ENCODE data around the gene ADAM12. TPM values are rescaled to one million over a fixed set of nuclear protein-coding genes. Genes with fewer than 3 reads are reported as not detected.

The ADAM12 gene
- polyA plus RNA-seq, 1 of the 3 experiments (the other 2 are of a cell fraction): 25.0 TPM

DNA sequence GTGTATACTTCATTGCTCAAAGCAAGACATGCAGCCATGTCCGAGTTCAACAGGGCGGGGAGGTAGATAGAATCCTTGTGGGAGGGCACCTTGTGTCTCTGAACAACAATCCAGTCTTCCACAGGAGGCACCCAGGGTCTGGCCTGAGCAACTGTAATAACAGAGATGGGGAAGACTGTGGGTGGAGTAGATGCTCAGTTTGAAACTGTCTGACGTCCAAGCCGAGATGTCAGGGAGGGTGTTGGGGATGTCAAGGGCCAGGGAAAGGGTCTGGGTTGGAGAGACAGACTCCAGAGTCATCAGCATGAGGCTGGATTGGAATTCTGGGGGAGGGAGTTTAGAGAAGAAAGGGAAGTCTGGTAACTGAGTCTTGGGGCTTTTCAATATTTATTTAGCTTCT, 403.9 kb downstream of the ADAM12 start:
- Histone ChIP-seq H3F3A (replicated peaks; ENCODE audit: insufficient read depth) (no peaks in the 10 kb centered on the region), H3K27ac (ENCODE audit: low read depth in 2 of 2, low read length in 1 of 2) (no peak overlapping the region), H3K9me3 (no peaks in the 10 kb centered on the region), H3K4me1 (ENCODE audit: control insufficient read depth in 1 of 2, insufficient read depth in 2 of 2, low read depth in 1 of 2, low read length in 1 of 2) (peaks cover 0 to 7% of the 10 kb centered on the region in 2 experiments; a peak in 3 of 4 replicates), H3K27me3 (ENCODE audit: insufficient read depth) (no peaks in the 10 kb centered on the region), H3K4me3 (ENCODE audit: low read depth in 2 of 2, low read length in 1 of 2) (no peak overlapping the region), H3K79me2 (ENCODE audit: insufficient read depth) (no peaks in the 10 kb centered on the region), H3K36me3 (replicated peaks in 1 of 2; ENCODE audit: control insufficient read depth in 1 of 2, insufficient read depth in 2 of 2, low read length in 1 of 2) (no peaks in the 10 kb centered on the region), H3K4me2 (no peak overlapping the region), H3K9ac (no peak overlapping the region), H4K20me1 (ENCODE audit: insufficient read depth) (no peaks in the 10 kb centered on the region), H2AFZ (ENCODE audit: low read depth) (no peak overlapping the region), H3K9me2 (no peaks in the 10 kb centered on the region)
- DNase-seq: no peak
- ChIA-PET POLR2A (no interaction called here), CTCF (interaction anchor here (1.7 to 3.9 kb wide), 3 partner anchors 403 to 519 kb away, joined by 7 to 36 read pairs (median 24); partner anchors contain the start of gene ADAM12)
- TF ChIP-seq, protein P1, sequence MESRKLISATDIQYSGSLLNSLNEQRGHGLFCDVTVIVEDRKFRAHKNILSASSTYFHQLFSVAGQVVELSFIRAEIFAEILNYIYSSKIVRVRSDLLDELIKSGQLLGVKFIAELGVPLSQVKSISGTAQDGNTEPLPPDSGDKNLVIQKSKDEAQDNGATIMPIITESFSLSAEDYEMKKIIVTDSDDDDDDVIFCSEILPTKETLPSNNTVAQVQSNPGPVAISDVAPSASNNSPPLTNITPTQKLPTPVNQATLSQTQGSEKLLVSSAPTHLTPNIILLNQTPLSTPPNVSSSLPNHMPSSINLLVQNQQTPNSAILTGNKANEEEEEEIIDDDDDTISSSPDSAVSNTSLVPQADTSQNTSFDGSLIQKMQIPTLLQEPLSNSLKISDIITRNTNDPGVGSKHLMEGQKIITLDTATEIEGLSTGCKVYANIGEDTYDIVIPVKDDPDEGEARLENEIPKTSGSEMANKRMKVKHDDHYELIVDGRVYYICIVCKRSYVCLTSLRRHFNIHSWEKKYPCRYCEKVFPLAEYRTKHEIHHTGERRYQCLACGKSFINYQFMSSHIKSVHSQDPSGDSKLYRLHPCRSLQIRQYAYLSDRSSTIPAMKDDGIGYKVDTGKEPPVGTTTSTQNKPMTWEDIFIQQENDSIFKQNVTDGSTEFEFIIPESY (IDR thresholded peaks at IDR 0.05; ENCODE audit: borderline replicate concordance, low read depth): no peak
- WGBS (ENCODE audit: low lambda C conversion rate): 90% methylated on average over 4 of the region's 4 CpGs

DNA sequence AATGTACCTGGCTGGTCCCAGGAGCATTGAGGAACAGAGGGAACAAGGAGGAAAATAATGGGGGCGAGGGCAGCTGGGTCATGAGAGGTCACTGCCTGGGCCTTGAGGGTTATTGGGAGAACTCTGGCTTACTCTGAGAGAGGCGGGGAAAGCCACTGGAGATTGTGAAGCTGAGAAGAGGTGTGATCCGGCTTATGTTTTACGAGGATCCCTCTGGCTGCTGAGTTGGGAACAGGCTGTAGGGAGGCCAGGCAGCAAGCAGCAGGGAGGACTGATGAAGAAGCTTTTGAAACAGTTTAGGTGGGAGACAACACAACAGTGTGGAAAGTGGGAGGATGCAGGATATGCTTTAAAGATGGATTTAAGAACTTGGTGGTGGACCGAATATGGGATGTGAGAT, 404.6 kb downstream of the ADAM12 start:
- Histone ChIP-seq H3K9me2 (no peaks in the 10 kb centered on the region), H3K27ac (ENCODE audit: low read depth in 2 of 2, low read length in 1 of 2) (no peak overlapping the region), H3K36me3 (replicated peaks in 1 of 2; ENCODE audit: control insufficient read depth in 1 of 2, insufficient read depth in 2 of 2, low read length in 1 of 2) (no peaks in the 10 kb centered on the region), H3K9me3 (no peaks in the 10 kb centered on the region), H3K79me2 (ENCODE audit: insufficient read depth) (no peaks in the 10 kb centered on the region), H2AFZ (ENCODE audit: low read depth) (no peak overlapping the region), H3K27me3 (ENCODE audit: insufficient read depth) (no peaks in the 10 kb centered on the region), H4K20me1 (ENCODE audit: insufficient read depth) (no peaks in the 10 kb centered on the region), H3K9ac (no peak overlapping the region), H3K4me2 (no peak overlapping the region), H3K4me3 (ENCODE audit: low read depth in 2 of 2, low read length in 1 of 2) (no peak overlapping the region), H3K4me1 (ENCODE audit: control insufficient read depth in 1 of 2, insufficient read depth in 2 of 2, low read depth in 1 of 2, low read length in 1 of 2) (peaks cover 0 to 7% of the 10 kb centered on the region in 2 experiments; a peak in 3 of 4 replicates), H3F3A (replicated peaks; ENCODE audit: insufficient read depth) (no peaks in the 10 kb centered on the region)
- CTCF ChIA-PET: interaction anchor here (1.0 to 3.9 kb wide), 9 partner anchors 15 to 520 kb away, joined by 3 to 36 read pairs (median 4); partner anchors contain the start of gene ADAM12
- no peak for DNase-seq
- TF ChIP-seq TAF1 (IDR thresholded peaks at IDR 0.05; ENCODE audit: borderline replicate concordance, low read depth, low read length): no peak
- WGBS (ENCODE audit: low lambda C conversion rate): 97% methylated on average over 5 of the region's 5 CpGs
- POLR2A ChIA-PET: no interaction called here

DNA sequence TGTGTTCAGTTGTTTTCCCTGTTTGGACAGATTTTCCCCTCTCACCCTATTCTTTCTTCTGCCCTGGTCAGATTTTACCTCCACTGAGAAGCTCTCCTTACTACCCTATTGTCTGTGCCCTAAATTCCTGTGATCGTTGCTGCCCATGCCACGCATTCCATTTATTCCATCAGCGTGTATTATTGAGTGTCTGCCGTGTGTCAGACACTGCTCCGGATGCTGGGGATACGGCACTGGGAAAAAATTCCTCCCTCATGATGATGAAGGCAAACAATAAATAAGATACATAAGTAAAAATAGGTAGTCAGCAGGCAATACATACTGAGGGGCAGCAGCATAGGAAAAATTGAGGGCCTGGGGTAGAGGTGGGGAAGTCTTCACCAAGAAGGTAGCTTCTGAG, 405.1 kb downstream of the ADAM12 start:
- no peaks in the 10 kb centered on the region for H3F3A ChIP-seq (replicated peaks; ENCODE audit: insufficient read depth)
- ChIA-PET CTCF (interaction anchor here (0.6 to 3.9 kb wide), 16 partner anchors 15 to 752 kb away, joined by 3 to 36 read pairs (median 3); partner anchors contain the start of gene ADAM12), POLR2A (no interaction called here)
- no peak for DNase-seq
- 73% methylated on average over 6 of the region's 6 CpGs for WGBS (ENCODE audit: low lambda C conversion rate)
- no peak overlapping the region for H3K4me2 ChIP-seq
- no peak overlapping the region for H3K27ac ChIP-seq (ENCODE audit: low read depth in 2 of 2, low read length in 1 of 2)
- H4K20me1 ChIP-seq (ENCODE audit: insufficient read depth): no peaks in the 10 kb centered on the region
- H3K79me2 ChIP-seq (ENCODE audit: insufficient read depth): no peaks in the 10 kb centered on the region
- no peaks in the 10 kb centered on the region for H3K9me3 ChIP-seq
- TF ChIP-seq EP300 (IDR thresholded peaks at IDR 0.05; ENCODE audit: borderline replicate concordance in 1 of 2, low read depth in 1 of 2, low read length in 1 of 2) (no peak), FOXM1 (IDR thresholded peaks at IDR 0.05; ENCODE audit: low read depth) (no peak), JUND (IDR thresholded peaks at IDR 0.05) (no peak), ELF1 (IDR thresholded peaks at IDR 0.05) (no peak), GABPA (IDR thresholded peaks at IDR 0.05; ENCODE audit: low read depth) (no peak), SIN3A (IDR thresholded peaks at IDR 0.05; ENCODE audit: borderline replicate concordance, low read depth, low read length) (no peak)
- TF ChIP-seq, protein P2, sequence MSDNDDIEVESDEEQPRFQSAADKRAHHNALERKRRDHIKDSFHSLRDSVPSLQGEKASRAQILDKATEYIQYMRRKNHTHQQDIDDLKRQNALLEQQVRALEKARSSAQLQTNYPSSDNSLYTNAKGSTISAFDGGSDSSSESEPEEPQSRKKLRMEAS (IDR thresholded peaks at IDR 0.05; ENCODE audit: low read depth): no peak
- TF ChIP-seq, protein P3, sequence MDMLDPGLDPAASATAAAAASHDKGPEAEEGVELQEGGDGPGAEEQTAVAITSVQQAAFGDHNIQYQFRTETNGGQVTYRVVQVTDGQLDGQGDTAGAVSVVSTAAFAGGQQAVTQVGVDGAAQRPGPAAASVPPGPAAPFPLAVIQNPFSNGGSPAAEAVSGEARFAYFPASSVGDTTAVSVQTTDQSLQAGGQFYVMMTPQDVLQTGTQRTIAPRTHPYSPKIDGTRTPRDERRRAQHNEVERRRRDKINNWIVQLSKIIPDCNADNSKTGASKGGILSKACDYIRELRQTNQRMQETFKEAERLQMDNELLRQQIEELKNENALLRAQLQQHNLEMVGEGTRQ (IDR thresholded peaks at IDR 0.05; ENCODE audit: borderline replicate concordance, low read depth, low read length): no peak
- no peaks in the 10 kb centered on the region for H3K9me2 ChIP-seq
- H2AFZ ChIP-seq (ENCODE audit: low read depth): no peak overlapping the region
- peaks cover 0 to 7% of the 10 kb centered on the region in 2 experiments; a peak in 3 of 4 replicates for H3K4me1 ChIP-seq (ENCODE audit: control insufficient read depth in 1 of 2, insufficient read depth in 2 of 2, low read depth in 1 of 2, low read length in 1 of 2)
- no peak overlapping the region for H3K9ac ChIP-seq
- H3K36me3 ChIP-seq (replicated peaks in 1 of 2; ENCODE audit: control insufficient read depth in 1 of 2, insufficient read depth in 2 of 2, low read length in 1 of 2): no peaks in the 10 kb centered on the region
- no peak overlapping the region for H3K4me3 ChIP-seq (ENCODE audit: low read depth in 2 of 2, low read length in 1 of 2)
- no peaks in the 10 kb centered on the region for H3K27me3 ChIP-seq (ENCODE audit: insufficient read depth)

Data from SK-N-SH (cell line).